ENCODE results near the gene PPFIBP1. TPM values are rescaled to one million over a fixed set of nuclear protein-coding genes. Genes with fewer than 3 reads are reported as not detected.

PPFIBP1 gene
- total and polyA plus RNA-seq, 2 of the 8 experiments (the other 6 are each of a cell fraction or from before 2014, with no cell fraction given): 7.7 to 31.3 TPM

DNA sequence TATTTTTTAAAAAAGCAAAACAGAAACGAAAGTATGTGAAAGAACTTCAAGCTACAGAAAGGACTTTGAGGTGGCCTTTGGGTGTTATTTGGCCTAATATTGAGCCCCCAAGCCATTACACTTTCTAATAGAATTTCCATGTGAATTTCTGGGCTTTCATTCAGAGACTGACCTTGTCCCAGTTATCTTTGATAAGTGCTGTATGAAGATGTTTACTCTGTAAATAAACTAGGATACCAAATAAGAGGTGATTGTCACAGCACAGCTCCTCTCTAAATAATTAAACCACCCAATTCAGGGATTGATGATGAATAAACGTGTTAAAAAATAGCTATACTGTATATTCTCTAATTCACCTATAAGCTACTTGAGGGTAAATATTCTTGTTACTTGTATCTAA is 32.8 kb upstream of the PPFIBP1 start (continued):
- TF ChIP-seq SRF (IDR thresholded peaks at IDR 0.05; ENCODE audit: low read depth, low read length) (no peak), CHD1 (IDR thresholded peaks at IDR 0.05; ENCODE audit: low read depth, low read length) (no peak), HDAC2 (IDR thresholded peaks at IDR 0.05; ENCODE audit: borderline replicate concordance in 1 of 2, low read depth in 2 of 2, low read length in 2 of 2) (no peak), NRF1 (IDR thresholded peaks at IDR 0.05; ENCODE audit: low read depth, low read length) (no peak), TBP (IDR thresholded peaks at IDR 0.05; ENCODE audit: low read depth, low read length) (no peak), KDM4A (IDR thresholded peaks at IDR 0.05; ENCODE audit: low read depth, low read length, severe bottlenecking) (no peak), KDM1A (IDR thresholded peaks at IDR 0.05; ENCODE audit: borderline replicate concordance, low read length) (no peak), SP2 (IDR thresholded peaks at IDR 0.05; ENCODE audit: low read length) (no peak)

Measured in H1 (cell line).